Measurements from ENCODE around the gene INTS1. TPM values are rescaled to one million over a fixed set of nuclear protein-coding genes. Genes with fewer than 3 reads are reported as not detected.

The INTS1 gene
- total and polyA plus RNA-seq, 2 of the 4 experiments (the other 2 are of a cell fraction): 9.3 to 40.1 TPM

DNA sequence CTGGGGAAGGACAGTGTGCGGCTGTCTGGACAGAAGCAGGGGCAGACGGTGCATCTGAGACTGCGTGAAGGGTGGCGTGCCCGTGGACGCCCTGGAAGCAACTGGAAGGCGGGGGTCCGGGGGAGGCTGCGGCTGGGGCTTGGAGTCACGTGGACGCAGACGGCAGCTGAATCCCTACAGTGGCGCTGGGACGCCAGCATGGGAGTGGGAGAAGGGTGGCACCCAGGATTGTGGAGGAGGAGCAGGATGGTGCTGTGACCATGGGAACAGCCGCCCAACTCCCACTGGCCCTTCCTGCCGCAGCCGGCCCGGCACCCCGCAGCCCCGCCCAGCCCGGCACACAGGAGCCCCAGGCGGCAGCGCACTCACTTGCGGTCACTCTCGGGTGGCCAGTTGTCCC lies 9.7 kb downstream of the INTS1 start:
- dilution Hi-C loops (cut with HindIII; ENCODE audit: low sequenced_read_pairs, unreplicated experiment): no loop called here
- Histone ChIP-seq H3K18ac (ENCODE audit: low read depth, low read length) (no peak overlapping the region), H3K79me1 (ENCODE audit: low read depth in 1 of 2, low read length in 2 of 2) (peaks cover 0 to 11% of the 10 kb centered on the region in 2 experiments; a peak in 1 of 4 replicates), H3K4ac (ENCODE audit: low read depth, low read length) (no peak overlapping the region), H3K14ac (replicated peaks; ENCODE audit: low read depth, low read length) (no peak overlapping the region), H3K27ac (ENCODE audit: insufficient read depth, low read length) (no peak overlapping the region), H3K9me1 (ENCODE audit: insufficient read depth, low read length) (no peaks in the 10 kb centered on the region), H3K23ac (ENCODE audit: low read depth, low read length) (no peak overlapping the region), H3K9me3 (ENCODE audit: control insufficient read depth, insufficient read depth, low read length) (no peaks in the 10 kb centered on the region), H2BK20ac (ENCODE audit: low read depth, low read length) (no peak overlapping the region), H4K8ac (ENCODE audit: low read depth in 2 of 2, low read length in 2 of 2) (no peak overlapping the region), H3K9ac (ENCODE audit: low read depth, low read length) (no peak overlapping the region), H2AFZ (replicated peaks; ENCODE audit: low read length, poor library complexity) (no peak overlapping the region), H2BK120ac (ENCODE audit: low read depth, low read length) (no peak overlapping the region), H3K56ac (ENCODE audit: extremely low read depth, insufficient read depth, low read length) (no peak overlapping the region), H4K5ac (ENCODE audit: low read depth, low read length) (no peak overlapping the region), H3K4me1 (ENCODE audit: control insufficient read depth, insufficient read depth, low read length) (no peaks in the 10 kb centered on the region), H4K91ac (ENCODE audit: insufficient read depth, low read depth, low read length) (no peak overlapping the region), H2AK9ac (replicated peaks; ENCODE audit: low read depth, low read length, poor library complexity) (no peak overlapping the region), H3K4me2 (ENCODE audit: low read depth, low read length) (no peak overlapping the region), H2BK15ac (ENCODE audit: low read depth, low read length) (no peak overlapping the region), H2AK5ac (ENCODE audit: low read depth, low read length) (no peak overlapping the region), H4K20me1 (ENCODE audit: insufficient read depth, low read length) (0 out of 2 replicates have a peak, but pooled peaks cover 4% of the 10 kb centered on the region), H2BK5ac (ENCODE audit: low read depth, low read length, poor library complexity, severe bottlenecking) (no peak overlapping the region), H3K36me3 (ENCODE audit: control insufficient read depth, insufficient read depth, low read length) (peaks cover 62% of the 10 kb centered on the region), H3K4me3 (ENCODE audit: insufficient read depth, low read depth, low read length) (no peak overlapping the region), H3K27me3 (ENCODE audit: control insufficient read depth, insufficient read depth, low read length) (no peaks in the 10 kb centered on the region)
- in situ Hi-C loops (cut with MboI; ENCODE audit: low sequenced_read_pairs): no loop called here
- ATAC-seq (ENCODE audit: low read depth): no peak
- TF ChIP-seq CTCF (conservative IDR thresholded peaks at IDR 0.05; ENCODE audit: low read depth, low read length) (no peak), MXI1 (IDR thresholded peaks at IDR 0.05; ENCODE audit: borderline replicate concordance, low read depth, low read length) (no peak), SMC3 (IDR thresholded peaks at IDR 0.05; ENCODE audit: low read depth, low read length) (no peak), CHD1 (IDR thresholded peaks at IDR 0.05; ENCODE audit: low read depth, low read length) (no peak), USF2 (IDR thresholded peaks at IDR 0.05; ENCODE audit: low read depth, low read length) (no peak), RAD21 (IDR thresholded peaks at IDR 0.05; ENCODE audit: low read length) (no peak), MAZ (IDR thresholded peaks at IDR 0.05; ENCODE audit: borderline replicate concordance, low read depth, low read length) (no peak), NFE2L2 (IDR thresholded peaks at IDR 0.05; ENCODE audit: low read depth, low read length) (no peak)
- POLR2A ChIA-PET (ENCODE audit: unreplicated experiment): no interaction called here
- WGBS, 2 experiments (ENCODE audit: extremely low coverage in 2 of 2, insufficient read length in 1 of 2): 81% methylated on average over 10 of the region's 25 CpGs; no CpG with 5 or more reads in 1 of the 2 experiments
- CTCF ChIA-PET: no interaction called here
- no peak for DNase-seq
- intact Hi-C loops (cut with micrococcal nuclease): no loop called here
- BruUV-seq (replicated peaks): no TSS peak

All from IMR-90 (cell line).